DND-41 (cell line): Measurements from ENCODE around the gene CBX1.

Experiments used
- ATAC-seq: fragments of 200-7000 bp; cut with Tn5 transposase; 3 replicates; pipeline ENCODE4 v1.9.1; 2021; ENCODE audit warnings: low read depth; ENCODE audit not compliant: insufficient read depth
- DNase-seq: peaks from one replicate; pipeline ENCODE4 v3.0.0-alpha.2; 2020
- H2AFZ ChIP-seq: 2 replicates; pipeline ENCODE4 v1.6.0; 2012; ENCODE audit warnings: low read depth, low read length
- H3K27ac ChIP-seq: 2 replicates; pipeline ENCODE4 v1.5.1; 2012; ENCODE audit warnings: low read length, inconsistent platforms
- H3K27me3 ChIP-seq: fragments of 200-600 bp; sonication (generic); 2 replicates; pipeline ENCODE4 v1.6.0; 2012; ENCODE audit warnings: low read length, mild to moderate bottlenecking, inconsistent platforms; ENCODE audit not compliant: insufficient read depth, poor library complexity
- H3K36me3 ChIP-seq: 2 replicates; pipeline ENCODE4 v1.5.1; 2012; ENCODE audit warnings: low read length, inconsistent platforms; ENCODE audit not compliant: insufficient read depth
- H3K4me1 ChIP-seq: 2 replicates; pipeline ENCODE4 v1.5.1; 2012; ENCODE audit warnings: mild to moderate bottlenecking, low read length; ENCODE audit not compliant: insufficient read depth
- H3K4me2 ChIP-seq: 2 replicates; pipeline ENCODE4 v1.6.0; 2012; ENCODE audit warnings: mild to moderate bottlenecking, moderate library complexity, low read length, inconsistent platforms; ENCODE audit not compliant: insufficient read depth
- H3K4me3 ChIP-seq, 2 experiments: fragments of 200-600 bp in 1 of 2; shearing (Covaris generic) in 1 of 2; 2 replicates each; pipeline ENCODE4 v1.5.1; 2012 to 2016; ENCODE audit warnings: inconsistent platforms in 2 of 2, low read length in 2 of 2, mild to moderate bottlenecking in 2 of 2, low read depth in 1 of 2, moderate library complexity in 1 of 2
- H3K79me2 ChIP-seq: 2 replicates; pipeline ENCODE4 v1.6.0; 2012; ENCODE audit warnings: low read length, inconsistent platforms; ENCODE audit not compliant: insufficient read depth
- H3K9ac ChIP-seq: 2 replicates; pipeline ENCODE4 v1.6.0; 2012; ENCODE audit warnings: low read depth, mild to moderate bottlenecking, inconsistent platforms, low read length, moderate library complexity
- H3K9me3 ChIP-seq: 2 replicates; pipeline ENCODE4 v1.5.1; 2012; ENCODE audit warnings: low read length, moderate library complexity, mild to moderate bottlenecking, inconsistent platforms; ENCODE audit not compliant: insufficient read depth, severe bottlenecking
- H4K20me1 ChIP-seq: 2 replicates; pipeline ENCODE4 v1.6.0; 2012; ENCODE audit warnings: low read length; ENCODE audit not compliant: insufficient read depth
- EZH2 ChIP-seq: IDR thresholded peaks from 3 replicates; pipeline ENCODE4 v1.6.1; 2012; ENCODE audit warnings: borderline replicate concordance, low read depth, mild to moderate bottlenecking, moderate library complexity, low read length, inconsistent platforms; ENCODE audit not compliant: severe bottlenecking
- TF ChIP-seq, protein P1 (sequence below): IDR thresholded peaks from 2 replicates; pipeline ENCODE4 v1.5.1; 2012; ENCODE audit warnings: borderline replicate concordance, low read length, moderate library complexity, mild to moderate bottlenecking; ENCODE audit not compliant: poor library complexity, severe bottlenecking; ENCODE audit errors: extremely low read depth

CBX1 gene

DNA sequence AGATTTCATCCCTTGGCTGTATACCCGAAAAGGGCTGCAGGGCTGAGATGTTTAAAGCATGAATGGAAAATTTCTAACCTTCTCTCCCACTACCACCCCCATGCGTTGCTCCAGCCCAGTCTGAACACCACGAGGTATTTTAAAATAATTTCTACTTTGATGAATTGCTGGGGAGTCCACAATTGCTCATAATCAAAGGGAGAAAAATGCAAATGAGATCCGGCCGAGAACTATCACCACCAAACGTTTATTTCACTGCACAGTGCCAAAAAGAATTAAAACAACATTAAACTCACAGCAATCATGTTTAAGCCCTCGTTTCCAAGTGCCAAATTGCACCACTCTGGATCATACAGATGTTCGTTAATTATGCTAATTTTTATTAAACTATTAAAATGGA is 43.0 kb upstream of the CBX1 start:
- Histone ChIP-seq H3K4me1 (no peaks in the 10 kb centered on the region), H2AFZ (no peak overlapping the region), H3K4me2 (no peak overlapping the region), H3K27ac (no peak overlapping the region), H3K36me3 (no peaks in the 10 kb centered on the region), H3K9me3 (no peaks in the 10 kb centered on the region), H3K79me2 (no peaks in the 10 kb centered on the region), H4K20me1 (no peaks in the 10 kb centered on the region), H3K4me3 (no peak overlapping the region), H3K27me3 (peaks cover 63% of the 10 kb centered on the region), H3K9ac (no peak overlapping the region)
- TF ChIP-seq, protein P1, sequence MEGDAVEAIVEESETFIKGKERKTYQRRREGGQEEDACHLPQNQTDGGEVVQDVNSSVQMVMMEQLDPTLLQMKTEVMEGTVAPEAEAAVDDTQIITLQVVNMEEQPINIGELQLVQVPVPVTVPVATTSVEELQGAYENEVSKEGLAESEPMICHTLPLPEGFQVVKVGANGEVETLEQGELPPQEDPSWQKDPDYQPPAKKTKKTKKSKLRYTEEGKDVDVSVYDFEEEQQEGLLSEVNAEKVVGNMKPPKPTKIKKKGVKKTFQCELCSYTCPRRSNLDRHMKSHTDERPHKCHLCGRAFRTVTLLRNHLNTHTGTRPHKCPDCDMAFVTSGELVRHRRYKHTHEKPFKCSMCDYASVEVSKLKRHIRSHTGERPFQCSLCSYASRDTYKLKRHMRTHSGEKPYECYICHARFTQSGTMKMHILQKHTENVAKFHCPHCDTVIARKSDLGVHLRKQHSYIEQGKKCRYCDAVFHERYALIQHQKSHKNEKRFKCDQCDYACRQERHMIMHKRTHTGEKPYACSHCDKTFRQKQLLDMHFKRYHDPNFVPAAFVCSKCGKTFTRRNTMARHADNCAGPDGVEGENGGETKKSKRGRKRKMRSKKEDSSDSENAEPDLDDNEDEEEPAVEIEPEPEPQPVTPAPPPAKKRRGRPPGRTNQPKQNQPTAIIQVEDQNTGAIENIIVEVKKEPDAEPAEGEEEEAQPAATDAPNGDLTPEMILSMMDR, result no peak
- no peak for TF ChIP-seq EZH2
- no peak for ATAC-seq
- DNase-seq, result no peak

DNA sequence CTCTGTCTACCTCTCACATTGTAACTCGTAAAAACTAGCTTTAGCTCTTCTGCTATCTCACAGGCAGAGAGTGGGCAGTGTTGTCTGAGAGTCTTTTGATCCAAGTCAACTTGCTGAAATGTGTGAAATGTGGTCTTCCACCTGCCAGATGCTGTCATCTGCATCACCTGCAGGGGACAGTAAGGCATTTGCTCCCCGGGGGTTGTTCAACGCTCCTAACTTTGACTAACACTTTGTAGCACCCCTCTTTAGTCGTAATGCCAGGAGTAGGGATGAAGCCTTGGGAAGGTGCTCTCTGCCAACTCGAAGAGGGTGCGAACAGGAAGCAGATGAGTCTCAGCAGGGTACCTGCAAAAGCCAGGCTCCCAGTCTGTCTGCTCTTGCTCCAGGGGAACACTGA is 42.4 kb upstream of the CBX1 start:
- no peak for ATAC-seq
- no peak overlapping the region for H3K4me2 ChIP-seq

DNA sequence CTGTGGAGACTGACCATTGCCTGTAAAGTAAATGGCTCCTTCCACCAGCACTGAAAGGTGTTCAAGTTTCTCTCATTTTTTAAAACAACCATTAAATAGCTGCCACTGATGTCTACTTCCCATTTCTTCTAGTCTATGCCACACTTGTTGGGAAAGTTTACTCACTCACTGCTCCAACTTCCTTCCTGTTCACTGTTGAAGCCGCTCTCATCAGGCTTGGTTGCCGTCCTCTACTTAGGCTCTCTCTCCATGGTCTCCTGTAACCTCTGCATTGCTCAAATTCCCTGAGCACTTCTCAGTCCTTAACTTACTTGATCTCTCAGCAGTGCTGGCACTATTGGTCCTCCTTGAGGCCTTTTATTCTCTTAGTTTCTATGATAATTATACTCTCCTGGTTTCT is 38.7 kb upstream of the CBX1 start:
- no peak overlapping the region for H3K4me2 ChIP-seq
- DNase-seq, result no peak
- TF ChIP-seq EZH2, result no peak
- TF ChIP-seq, protein P1, result no peak

More for the DNA sequence above, 42.4 kb upstream of the CBX1 start:
- H3K9me3 ChIP-seq, result no peaks in the 10 kb centered on the region
- TF ChIP-seq, protein P1, result no peak
- TF ChIP-seq EZH2, result no peak
- H3K27ac ChIP-seq, result no peak overlapping the region
- no peak overlapping the region for H2AFZ ChIP-seq
- H3K4me3 ChIP-seq, result no peak overlapping the region
- H3K79me2 ChIP-seq, result no peaks in the 10 kb centered on the region
- H3K9ac ChIP-seq, result no peak overlapping the region
- DNase-seq, result no peak
- H4K20me1 ChIP-seq, result no peaks in the 10 kb centered on the region
- H3K36me3 ChIP-seq, result no peaks in the 10 kb centered on the region
- no peaks in the 10 kb centered on the region for H3K4me1 ChIP-seq
- peaks cover 57% of the 10 kb centered on the region for H3K27me3 ChIP-seq

DNA sequence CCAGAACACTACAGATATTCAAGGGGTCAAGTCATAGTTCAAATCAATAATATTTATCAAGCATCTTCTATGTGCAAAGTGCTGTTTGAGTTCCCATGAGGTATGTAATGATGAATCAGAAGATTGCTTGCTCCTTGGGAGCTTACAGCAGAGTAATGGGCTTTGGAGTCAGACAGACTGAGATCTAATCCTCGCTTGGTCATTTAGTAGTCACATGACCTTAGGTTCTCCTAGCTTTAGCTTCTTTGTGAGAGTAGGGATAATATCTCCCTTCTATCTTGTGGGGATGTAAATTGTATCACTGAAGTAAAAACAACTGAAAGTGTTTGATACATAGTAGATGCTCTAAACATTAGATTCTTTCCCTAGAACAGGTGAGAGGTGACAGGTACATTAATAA is 36.4 kb upstream of the CBX1 start:
- Histone ChIP-seq H3K27ac (no peak overlapping the region), H3K79me2 (no peaks in the 10 kb centered on the region), H3K4me1 (no peaks in the 10 kb centered on the region), H3K27me3 (peaks cover 26% of the 10 kb centered on the region), H4K20me1 (no peaks in the 10 kb centered on the region), H3K9me3 (no peaks in the 10 kb centered on the region), H3K4me2 (no peak overlapping the region), H3K36me3 (no peaks in the 10 kb centered on the region), H2AFZ (no peak overlapping the region), H3K4me3 (no peak overlapping the region), H3K9ac (no peak overlapping the region)
- DNase-seq, result no peak
- no peak for ATAC-seq
- TF ChIP-seq EZH2, result no peak
- TF ChIP-seq, protein P1, result no peak

More for the DNA sequence above, 38.7 kb upstream of the CBX1 start:
- Histone ChIP-seq H4K20me1 (no peaks in the 10 kb centered on the region), H3K9me3 (no peaks in the 10 kb centered on the region), H3K36me3 (no peaks in the 10 kb centered on the region), H3K27ac (no peak overlapping the region), H2AFZ (no peak overlapping the region), H3K79me2 (no peaks in the 10 kb centered on the region), H3K4me1 (no peaks in the 10 kb centered on the region), H3K9ac (no peak overlapping the region), H3K27me3 (peaks cover 45% of the 10 kb centered on the region), H3K4me3 (no peak overlapping the region)
- ATAC-seq, result no peak
